ENCODE results near the gene SIGLECL1.

- TF ChIP-seq CTCF (IDR thresholded peaks at IDR 0.05; ENCODE audit: borderline replicate concordance, extremely low read depth, low read length, poor library complexity, severe bottlenecking) (no peak), EZH2 (IDR thresholded peaks at IDR 0.05; ENCODE audit: borderline replicate concordance, low read depth, low read length, severe bottlenecking) (no peak)
Observed at GRCh38 chr19:51263808-51264207, 12.9 kb downstream of the SIGLECL1 start.
